Measurements from ENCODE around the gene SH3GLB2.

- no peak for TF ChIP-seq CTCF (IDR thresholded peaks at IDR 0.05; ENCODE audit: insufficient read depth, low read length)
- TF ChIP-seq POLR2AphosphoS5 (IDR thresholded peaks at IDR 0.05; ENCODE audit: low read depth), result no peak
- no peak for TF ChIP-seq REST (IDR thresholded peaks at IDR 0.05; ENCODE audit: insufficient replicate concordance, low read depth)
These were observed 24.9 kb upstream of the SH3GLB2 start for GRCh38 chr9:129053020-129053419.

Measured in HL-60 (cell line).